Measurements from ENCODE around the gene REG1B.

Gene REG1B

GRCh38 chr2:79087785-79088364 is at the start of gene REG1B:
Gene REG1B, minus strand, starts transcription at chr2:79087993. Its CDS starts 381 bp downstream, at chr2:79087612.
- DNase-seq (ENCODE audit: low spot score), result no peak

GRCh38 chr2:79131687-79132086 is 43.9 kb upstream of the REG1B start:
- DNase-seq (ENCODE audit: low spot score), result no peak

GRCh38 chr2:79129804-79130203 is 42.0 kb upstream of the REG1B start:
- no peak for DNase-seq (ENCODE audit: low spot score)

- no peak for DNase-seq (ENCODE audit: low spot score)
These were observed 41.5 kb upstream of the REG1B start for GRCh38 chr2:79129260-79129659.

GRCh38 chr2:79128406-79128805 is 40.6 kb upstream of the REG1B start:
- DNase-seq (ENCODE audit: low spot score), result no peak

- no peak for DNase-seq (ENCODE audit: low spot score)
These were observed 37.9 kb upstream of the REG1B start for GRCh38 chr2:79125721-79125985.

- no peak for DNase-seq (ENCODE audit: low spot score)
These were observed 37.3 kb upstream of the REG1B start for GRCh38 chr2:79124907-79125720.

GRCh38 chr2:79122676-79123075 is 34.9 kb upstream of the REG1B start:
- no peak for DNase-seq (ENCODE audit: low spot score)

- DNase-seq (ENCODE audit: low spot score), result no peak
These were observed 32.5 kb upstream of the REG1B start, which contains the start of gene REG1A for GRCh38 chr2:79120194-79120713. Gene REG1A, plus strand, starts transcription at chr2:79120488. Its CDS starts 374 bp downstream, at chr2:79120862.

GRCh38 chr2:79116997-79117928 is 29.5 kb upstream of the REG1B start:
- DNase-seq (ENCODE audit: low spot score), result no peak

- DNase-seq (ENCODE audit: low spot score), result no peak
These were observed 27.2 kb upstream of the REG1B start for GRCh38 chr2:79114797-79115494.

- DNase-seq (ENCODE audit: low spot score), result no peak
These were observed 24.5 kb upstream of the REG1B start for GRCh38 chr2:79112269-79112668.

- DNase-seq (ENCODE audit: low spot score), result no peak
These were observed 17.5 kb upstream of the REG1B start for GRCh38 chr2:79105259-79105658.

GRCh38 chr2:79103214-79103613 is 15.4 kb upstream of the REG1B start:
- DNase-seq (ENCODE audit: low spot score), result no peak

GRCh38 chr2:79101024-79101423 is 13.2 kb upstream of the REG1B start:
- DNase-seq (ENCODE audit: low spot score), result no peak

GRCh38 chr2:79100285-79100684 is 12.5 kb upstream of the REG1B start:
- no peak for DNase-seq (ENCODE audit: low spot score)

- DNase-seq (ENCODE audit: low spot score), result no peak
These were observed 11.4 kb upstream of the REG1B start for GRCh38 chr2:79099140-79099686.

GRCh38 chr2:79097843-79098242 is 10.1 kb upstream of the REG1B start:
- DNase-seq (ENCODE audit: low spot score), result no peak

- no peak for DNase-seq (ENCODE audit: low spot score)
These were observed 2.9 kb upstream of the REG1B start for GRCh38 chr2:79090693-79091092.

GRCh38 chr2:79086255-79086654 is 1.5 kb downstream of the REG1B start:
- no peak for DNase-seq (ENCODE audit: low spot score)

- DNase-seq (ENCODE audit: low spot score), result no peak
These were observed 2.4 kb downstream of the REG1B start for GRCh38 chr2:79085382-79085781.
